ENCODE data around the gene FAM168B.

Gene FAM168B

GRCh38 chr2:131055169-131056065 lies 37.8 kb downstream of the FAM168B start:
- no peak for DNase-seq

- no peak for DNase-seq
These were observed 38.8 kb downstream of the FAM168B start for GRCh38 chr2:131054488-131054887.

GRCh38 chr2:131052741-131053263 lies 40.5 kb downstream of the FAM168B start:
- no peak for DNase-seq

GRCh38 chr2:131050896-131051295 lies 42.4 kb downstream of the FAM168B start:
- DNase-seq, result no peak

GRCh38 chr2:131049150-131049718 lies 44.0 kb downstream of the FAM168B start:
- no peak for DNase-seq

GRCh38 chr2:131048641-131049040 lies 44.6 kb downstream of the FAM168B start:
- no peak for DNase-seq

- DNase-seq, result no peak
These were observed 45.2 kb downstream of the FAM168B start for GRCh38 chr2:131047920-131048560.

- no peak for DNase-seq
These were observed 46.2 kb downstream of the FAM168B start for GRCh38 chr2:131046918-131047652.

GRCh38 chr2:131046028-131046917 lies 47.0 kb downstream of the FAM168B start:
- no peak for DNase-seq

GRCh38 chr2:131045286-131046027 lies 47.8 kb downstream of the FAM168B start:
- DNase-seq, result no peak

- no peak for DNase-seq
These were observed 48.5 kb downstream of the FAM168B start for GRCh38 chr2:131044757-131045150.

GRCh38 chr2:131044075-131044756 lies 49.0 kb downstream of the FAM168B start:
- no peak for DNase-seq

- DNase-seq, result no peak
These were observed 49.8 kb downstream of the FAM168B start for GRCh38 chr2:131043199-131044074.

GRCh38 chr2:131042148-131042775 lies 51.0 kb downstream of the FAM168B start:
- no peak for DNase-seq

GRCh38 chr2:131041402-131042147 lies 51.7 kb downstream of the FAM168B start:
- no peak for DNase-seq

- DNase-seq, result no peak
These were observed 52.4 kb downstream of the FAM168B start for GRCh38 chr2:131040661-131041401.

GRCh38 chr2:131039908-131040660 lies 53.2 kb downstream of the FAM168B start:
- DNase-seq, result no peak

Data from DMS 273 treated with DMSO at 0.1 percent for 48 hours (cell line).